Adipocyte (in vitro differentiated cells): ENCODE results near the gene CASK.

Experiments
- DNase-seq: peaks from one replicate; pipeline ENCODE4 v3.0.0-alpha.2; 2015; ENCODE audit warnings: low read depth
- H3K27me3 ChIP-seq: replicated peaks from 2 replicates; pipeline ENCODE4 v1.7.0; 2013; ENCODE audit warnings: mild to moderate bottlenecking, low read length, moderate library complexity; ENCODE audit not compliant: control insufficient read depth, insufficient read depth
- H3K36me3 ChIP-seq: 2 replicates; pipeline ENCODE4 v1.7.0; 2013; ENCODE audit warnings: low read length, mild to moderate bottlenecking, moderate library complexity; ENCODE audit not compliant: control insufficient read depth, insufficient read depth, severe bottlenecking
- H3K4me1 ChIP-seq: 2 replicates; pipeline ENCODE4 v1.7.0; 2013; ENCODE audit warnings: mild to moderate bottlenecking, low read length, moderate library complexity; ENCODE audit not compliant: control insufficient read depth, insufficient read depth
- H3K4me3 ChIP-seq: 2 replicates; pipeline ENCODE4 v1.7.0; 2013; ENCODE audit warnings: mild to moderate bottlenecking, low read length, moderate library complexity
- H3K9ac ChIP-seq: 2 replicates; pipeline ENCODE4 v1.7.0; 2013; ENCODE audit warnings: mild to moderate bottlenecking, low read length, moderate library complexity
- H3K9me3 ChIP-seq: 2 replicates; pipeline ENCODE4 v1.7.0; 2013; ENCODE audit warnings: mild to moderate bottlenecking, low read length, moderate library complexity; ENCODE audit not compliant: control insufficient read depth

The CASK gene

GRCh38 chrX:41558531-41558930 is 364.8 kb downstream of the CASK start:
- Histone ChIP-seq H3K4me3 (no peak overlapping the region), H3K27me3 (peaks cover 21% of the 10 kb centered on the region), H3K9me3 (no peaks in the 10 kb centered on the region), H3K9ac (no peak overlapping the region), H3K4me1 (peaks cover 18% of the 10 kb centered on the region), H3K36me3 (no peaks in the 10 kb centered on the region)
- peak; percentile 52 for DNase-seq

- no peak for DNase-seq
- H3K27me3 ChIP-seq = peaks cover 21% of the 10 kb centered on the region
- H3K4me3 ChIP-seq = no peak overlapping the region
- H3K9me3 ChIP-seq = no peaks in the 10 kb centered on the region
- no peaks in the 10 kb centered on the region for H3K36me3 ChIP-seq
- peaks cover 18% of the 10 kb centered on the region for H3K4me1 ChIP-seq
- no peak overlapping the region for H3K9ac ChIP-seq
Observed at GRCh38 chrX:41556958-41557357, 366.4 kb downstream of the CASK start.

DNA sequence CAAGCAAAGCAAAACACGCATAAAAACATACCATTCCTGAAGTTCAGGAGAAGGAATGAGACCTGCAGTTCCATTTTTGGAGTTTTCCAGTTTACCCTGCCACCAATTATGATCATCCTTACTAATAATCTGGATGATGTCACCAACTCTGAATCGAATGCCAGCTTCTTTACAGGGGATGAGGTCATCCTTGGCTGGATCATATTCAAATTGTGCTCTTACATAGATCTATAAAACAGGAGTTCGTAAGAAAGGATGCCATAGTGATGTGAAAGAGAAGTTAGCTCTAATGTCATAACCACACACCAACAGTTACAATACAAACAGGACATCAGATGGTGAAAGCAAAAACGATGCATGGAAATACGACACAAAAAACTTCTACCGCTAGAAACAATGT is 369.7 kb downstream of the CASK start:
- Histone ChIP-seq H3K9me3 (no peaks in the 10 kb centered on the region), H3K27me3 (peaks cover 7% of the 10 kb centered on the region), H3K9ac (no peak overlapping the region), H3K4me1 (no peaks in the 10 kb centered on the region), H3K36me3 (no peaks in the 10 kb centered on the region), H3K4me3 (no peak overlapping the region)
- no peak for DNase-seq

DNA sequence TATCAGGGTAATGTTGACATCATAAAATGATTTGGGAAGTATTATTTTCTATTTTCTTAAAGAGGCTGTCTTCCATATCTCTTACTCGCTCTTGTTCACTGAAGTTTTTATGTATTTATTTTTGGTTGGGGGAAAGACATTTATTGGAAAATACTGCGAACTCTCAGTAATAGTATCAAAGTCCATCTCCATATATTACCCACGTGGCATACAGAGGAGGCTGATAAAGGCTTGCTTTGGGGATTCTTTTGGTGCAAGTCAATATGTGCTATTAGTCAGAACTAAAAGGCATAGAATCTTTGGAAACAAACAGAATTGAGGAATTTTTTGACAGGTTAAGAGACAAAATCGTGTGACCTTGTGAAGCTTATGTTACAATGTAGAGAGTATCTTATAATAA is 374.9 kb downstream of the CASK start:
- no peak overlapping the region for H3K9ac ChIP-seq
- DNase-seq = no peak
- H3K27me3 ChIP-seq = no peaks in the 10 kb centered on the region
- H3K4me3 ChIP-seq = no peak overlapping the region
- H3K4me1 ChIP-seq = no peaks in the 10 kb centered on the region
- no peaks in the 10 kb centered on the region for H3K36me3 ChIP-seq
- peaks cover 6% of the 10 kb centered on the region for H3K9me3 ChIP-seq

- DNase-seq = no peak
- Histone ChIP-seq H3K9me3 (peaks cover 7% of the 10 kb centered on the region), H3K4me1 (peaks cover 11% of the 10 kb centered on the region), H3K27me3 (peaks cover 5% of the 10 kb centered on the region), H3K9ac (no peak overlapping the region), H3K4me3 (no peak overlapping the region), H3K36me3 (no peaks in the 10 kb centered on the region)
Observed at GRCh38 chrX:41543668-41544067, 379.7 kb downstream of the CASK start.

GRCh38 chrX:41543025-41543424 is 380.3 kb downstream of the CASK start:
- no peak overlapping the region for H3K9ac ChIP-seq
- peaks cover 7% of the 10 kb centered on the region for H3K9me3 ChIP-seq
- no peak overlapping the region for H3K4me3 ChIP-seq
- no peaks in the 10 kb centered on the region for H3K36me3 ChIP-seq
- peaks cover 5% of the 10 kb centered on the region for H3K27me3 ChIP-seq
- DNase-seq = no peak
- peaks cover 11% of the 10 kb centered on the region for H3K4me1 ChIP-seq

- no peaks in the 10 kb centered on the region for H3K36me3 ChIP-seq
- H3K4me3 ChIP-seq = no peak overlapping the region
- peaks cover 5% of the 10 kb centered on the region for H3K27me3 ChIP-seq
- no peak overlapping the region for H3K9ac ChIP-seq
- peaks cover 11% of the 10 kb centered on the region for H3K4me1 ChIP-seq
- peaks cover 7% of the 10 kb centered on the region for H3K9me3 ChIP-seq
- no peak for DNase-seq
Observed at GRCh38 chrX:41542536-41542935, 380.8 kb downstream of the CASK start.

DNA sequence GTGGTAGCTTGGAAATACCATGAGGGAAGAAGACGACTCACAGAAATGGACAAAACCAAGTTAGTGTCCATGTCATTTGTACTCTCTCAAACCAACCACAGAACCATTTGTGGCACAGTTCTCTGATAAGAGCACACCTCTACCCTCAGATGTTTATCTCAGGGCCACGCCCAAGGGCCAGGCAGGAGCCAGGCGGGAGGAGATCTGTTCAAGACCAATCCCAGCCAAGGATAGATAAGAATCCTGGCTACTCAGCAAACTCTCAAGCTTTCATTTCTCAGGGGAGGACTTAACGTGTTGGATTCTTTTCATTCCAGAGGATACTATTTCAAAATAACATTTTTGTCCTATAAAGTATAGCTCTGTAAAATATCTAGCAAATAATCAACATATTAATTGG is 381.2 kb downstream of the CASK start:
- Histone ChIP-seq H3K4me3 (no peak overlapping the region), H3K4me1 (peaks cover 11% of the 10 kb centered on the region), H3K27me3 (peaks cover 5% of the 10 kb centered on the region), H3K9ac (no peak overlapping the region), H3K36me3 (no peaks in the 10 kb centered on the region), H3K9me3 (peaks cover 7% of the 10 kb centered on the region)
- DNase-seq = peak; percentile 32

GRCh38 chrX:41541386-41541785 is 382.0 kb downstream of the CASK start:
- Histone ChIP-seq H3K36me3 (no peaks in the 10 kb centered on the region), H3K4me1 (peaks cover 11% of the 10 kb centered on the region), H3K27me3 (peaks cover 5% of the 10 kb centered on the region), H3K4me3 (no peak overlapping the region), H3K9ac (no peak overlapping the region), H3K9me3 (peaks cover 7% of the 10 kb centered on the region)
- peak; percentile 72 for DNase-seq

GRCh38 chrX:41538707-41539106 is 384.6 kb downstream of the CASK start:
- DNase-seq = no peak
- H3K36me3 ChIP-seq = no peaks in the 10 kb centered on the region
- peaks cover 5% of the 10 kb centered on the region for H3K27me3 ChIP-seq
- peaks cover 4% of the 10 kb centered on the region for H3K9me3 ChIP-seq
- H3K9ac ChIP-seq = no peak overlapping the region
- peaks cover 11% of the 10 kb centered on the region for H3K4me1 ChIP-seq
- no peak overlapping the region for H3K4me3 ChIP-seq

- H3K9me3 ChIP-seq = no peaks in the 10 kb centered on the region
- H3K27me3 ChIP-seq = peaks cover 23% of the 10 kb centered on the region
- H3K4me3 ChIP-seq = no peak overlapping the region
- peaks cover 19% of the 10 kb centered on the region for H3K36me3 ChIP-seq
- no peaks in the 10 kb centered on the region for H3K4me1 ChIP-seq
- DNase-seq = no peak
- no peak overlapping the region for H3K9ac ChIP-seq
Observed at GRCh38 chrX:41530085-41530484, 393.3 kb downstream of the CASK start.

GRCh38 chrX:41529221-41529620 is 394.1 kb downstream of the CASK start:
- H3K4me1 ChIP-seq = peaks cover 8% of the 10 kb centered on the region
- H3K27me3 ChIP-seq = peaks cover 23% of the 10 kb centered on the region
- H3K4me3 ChIP-seq = no peak overlapping the region
- H3K9ac ChIP-seq = no peak overlapping the region
- DNase-seq = no peak
- no peaks in the 10 kb centered on the region for H3K9me3 ChIP-seq
- H3K36me3 ChIP-seq = peaks cover 19% of the 10 kb centered on the region
